ENCODE results near the gene OR1K1.
"Not testable (repeated sequence)": the region's sequence is repeated elsewhere in the genome, so short reads cannot be mapped to it uniquely, and the experiment has no call there.

OR1K1 gene

GRCh38 chr9:122819791-122820489, 20.0 kb downstream of the OR1K1 start:
- no peak overlapping the region for H3K4me3 ChIP-seq (ENCODE audit: low read depth, low read length)
- in situ Hi-C loops (cut with HindIII; ENCODE audit: low sequenced_read_pairs), result no loop called here
- no peak for DNase-seq (ENCODE audit: low read depth)
- TF ChIP-seq, protein P1, sequence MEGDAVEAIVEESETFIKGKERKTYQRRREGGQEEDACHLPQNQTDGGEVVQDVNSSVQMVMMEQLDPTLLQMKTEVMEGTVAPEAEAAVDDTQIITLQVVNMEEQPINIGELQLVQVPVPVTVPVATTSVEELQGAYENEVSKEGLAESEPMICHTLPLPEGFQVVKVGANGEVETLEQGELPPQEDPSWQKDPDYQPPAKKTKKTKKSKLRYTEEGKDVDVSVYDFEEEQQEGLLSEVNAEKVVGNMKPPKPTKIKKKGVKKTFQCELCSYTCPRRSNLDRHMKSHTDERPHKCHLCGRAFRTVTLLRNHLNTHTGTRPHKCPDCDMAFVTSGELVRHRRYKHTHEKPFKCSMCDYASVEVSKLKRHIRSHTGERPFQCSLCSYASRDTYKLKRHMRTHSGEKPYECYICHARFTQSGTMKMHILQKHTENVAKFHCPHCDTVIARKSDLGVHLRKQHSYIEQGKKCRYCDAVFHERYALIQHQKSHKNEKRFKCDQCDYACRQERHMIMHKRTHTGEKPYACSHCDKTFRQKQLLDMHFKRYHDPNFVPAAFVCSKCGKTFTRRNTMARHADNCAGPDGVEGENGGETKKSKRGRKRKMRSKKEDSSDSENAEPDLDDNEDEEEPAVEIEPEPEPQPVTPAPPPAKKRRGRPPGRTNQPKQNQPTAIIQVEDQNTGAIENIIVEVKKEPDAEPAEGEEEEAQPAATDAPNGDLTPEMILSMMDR (IDR thresholded peaks at IDR 0.05; ENCODE audit: low read depth, low read length, missing control alignments), result no peak

DNA sequence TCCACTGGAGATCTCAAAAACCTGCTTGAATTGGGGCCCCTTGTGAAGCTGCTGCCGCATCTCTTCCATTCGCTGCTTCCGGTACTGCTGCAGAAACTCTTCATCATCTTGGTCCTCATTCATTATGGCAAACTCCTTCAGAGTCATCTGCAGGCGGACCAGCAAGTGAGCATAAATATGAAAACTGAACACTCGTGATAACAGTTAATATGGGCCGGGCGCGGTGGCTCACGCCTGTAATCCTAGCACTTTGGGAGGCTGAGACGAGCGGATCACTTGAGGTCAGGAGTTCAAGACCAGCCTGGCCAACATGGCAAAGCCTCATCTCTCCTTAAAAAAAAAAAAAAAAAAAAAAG, 20.5 kb downstream of the OR1K1 start:
- DNase-seq (ENCODE audit: low read depth), result no peak
- TF ChIP-seq, protein P1 (IDR thresholded peaks at IDR 0.05; ENCODE audit: low read depth, low read length, missing control alignments), result no peak
- in situ Hi-C loops (cut with HindIII; ENCODE audit: low sequenced_read_pairs), result no loop called here
- H3K4me3 ChIP-seq (ENCODE audit: low read depth, low read length), result no peak overlapping the region

GRCh38 chr9:122821278-122821943, 21.5 kb downstream of the OR1K1 start:
- DNase-seq (ENCODE audit: low read depth), result no peak
- in situ Hi-C loops (cut with HindIII; ENCODE audit: low sequenced_read_pairs), result no loop called here
- H3K4me3 ChIP-seq (ENCODE audit: low read depth, low read length), result no peak overlapping the region
- TF ChIP-seq, protein P1 (IDR thresholded peaks at IDR 0.05; ENCODE audit: low read depth, low read length, missing control alignments), result no peak

GRCh38 chr9:122822056-122822455, 22.1 kb downstream of the OR1K1 start:
- in situ Hi-C loops (cut with HindIII; ENCODE audit: low sequenced_read_pairs), result no loop called here
- no peak for DNase-seq (ENCODE audit: low read depth)
- TF ChIP-seq, protein P1 (IDR thresholded peaks at IDR 0.05; ENCODE audit: low read depth, low read length, missing control alignments), result no peak
- H3K4me3 ChIP-seq (ENCODE audit: low read depth, low read length), result no peak overlapping the region

GRCh38 chr9:122822938-122823337, 23.0 kb downstream of the OR1K1 start:
- no peak overlapping the region for H3K4me3 ChIP-seq (ENCODE audit: low read depth, low read length)
- no peak for DNase-seq (ENCODE audit: low read depth)
- TF ChIP-seq, protein P1 (IDR thresholded peaks at IDR 0.05; ENCODE audit: low read depth, low read length, missing control alignments), result no peak
- in situ Hi-C loops (cut with HindIII; ENCODE audit: low sequenced_read_pairs), result no loop called here

GRCh38 chr9:122827761-122828093, 27.8 kb downstream of the OR1K1 start:
- peak overlapping the region; percentile 69 for H3K4me3 ChIP-seq (ENCODE audit: low read depth, low read length)
- in situ Hi-C loops (cut with HindIII; ENCODE audit: low sequenced_read_pairs), result no loop called here
- DNase-seq (ENCODE audit: low read depth), result peak; percentile 8
- TF ChIP-seq, protein P1 (IDR thresholded peaks at IDR 0.05; ENCODE audit: low read depth, low read length, missing control alignments), result peak; percentile 6

GRCh38 chr9:122828965-122829284, 29.0 kb downstream of the OR1K1 start:
- peak overlapping the region; percentile 69 for H3K4me3 ChIP-seq (ENCODE audit: low read depth, low read length)
- in situ Hi-C loops (cut with HindIII; ENCODE audit: low sequenced_read_pairs); DNase-seq (ENCODE audit: low read depth): not testable (repeated sequence)
